HAP-1 (cell line): ENCODE data around the gene ALPI.
"Not testable (repeated sequence)": the region's sequence is repeated elsewhere in the genome, so short reads cannot be mapped to it uniquely, and the experiment has no call there.

Experiments used
- DNase-seq, 2 experiments: peaks; one replicate each; pipeline ENCODE4 v3.0.0-alpha.2; 2016 to 2020; ENCODE audit warnings: low spot score in 2 of 2
- H3K27me3 ChIP-seq: fragments of 250-450 bp; sonication (Bioruptor Pico); 2 replicates; pipeline ENCODE4 v1.5.1; 2020; ENCODE audit warnings: low read depth, mild to moderate bottlenecking, moderate library complexity
- H3K36me3 ChIP-seq: fragments of 250-450 bp; sonication (Bioruptor Pico); replicated peaks from 2 replicates; pipeline ENCODE4 v1.5.1; 2020; ENCODE audit warnings: mild to moderate bottlenecking
- H3K4me1 ChIP-seq: fragments of 250-450 bp; sonication (Bioruptor Pico); 2 replicates; pipeline ENCODE4 v1.5.1; 2020; ENCODE audit warnings: mild to moderate bottlenecking
- H3K4me3 ChIP-seq: fragments of 250-450 bp; sonication (Bioruptor Pico); 2 replicates; pipeline ENCODE4 v1.5.1; 2020; ENCODE audit warnings: mild to moderate bottlenecking, moderate library complexity
- H3K9me3 ChIP-seq: fragments of 250-450 bp; sonication (Bioruptor Pico); 2 replicates; pipeline ENCODE4 v1.5.1; 2020; ENCODE audit warnings: mild to moderate bottlenecking, moderate library complexity
- in situ Hi-C: fragments of 300-500 bp; cut with MboI; formaldehyde crosslinking; loops from 3 replicates; pipeline ENCODE4 v1.14.3; 2020; ENCODE audit warnings: low sequenced_read_pairs, inconsistent platforms, mixed read lengths

Gene ALPI

DNA sequence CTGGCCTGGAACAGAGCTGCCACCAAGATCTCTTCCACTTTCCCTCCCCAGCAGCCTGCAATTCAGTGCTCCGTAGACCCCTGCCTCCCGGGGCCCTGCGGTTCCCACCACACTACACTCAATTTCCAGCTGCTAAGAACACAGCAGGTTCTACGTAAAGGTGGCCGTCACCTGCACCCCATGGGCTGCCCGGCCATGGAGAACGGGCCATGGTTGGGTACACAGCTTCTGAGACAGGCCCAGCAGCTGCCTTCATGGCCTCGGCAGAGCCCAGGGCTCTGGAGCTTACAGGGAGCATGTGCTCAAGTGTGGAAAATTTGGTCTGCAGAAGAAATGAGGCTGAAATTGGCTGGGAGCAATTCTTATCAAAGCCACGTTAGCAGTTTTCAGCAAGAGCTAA lies 22.3 kb upstream of the ALPI start:
- H3K27me3 ChIP-seq, H3K36me3 ChIP-seq, H3K4me1 ChIP-seq, H3K4me3 ChIP-seq, DNase-seq, H3K9me3 ChIP-seq: not testable (repeated sequence)
- in situ Hi-C loops = loop anchor here (5.0 kb wide), 1 partner anchor 91 kb away; no protein-coding TSS in a partner anchor

DNA sequence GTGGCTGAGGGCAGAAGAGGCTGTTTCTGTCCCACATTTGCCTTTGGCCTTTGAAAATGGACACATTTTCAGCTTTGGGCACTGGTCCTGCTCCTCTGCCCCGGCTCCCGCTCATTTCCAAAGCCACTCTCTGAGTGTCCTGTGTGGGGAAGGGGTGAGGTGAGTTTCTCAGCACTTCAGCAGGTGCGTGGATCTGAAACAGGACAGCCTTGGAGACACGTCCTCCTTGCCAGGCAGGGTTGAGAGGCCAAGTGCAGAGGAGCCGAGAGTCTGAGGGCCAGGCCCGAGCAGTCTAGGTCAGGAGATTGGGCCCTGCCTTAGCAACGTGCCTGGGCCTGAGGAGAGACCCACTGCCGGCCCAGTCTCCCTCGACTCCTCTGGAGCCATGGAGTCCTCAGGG lies 21.9 kb upstream of the ALPI start:
- no peak for DNase-seq
- H3K36me3 ChIP-seq = no peaks in the 10 kb centered on the region
- no peak overlapping the region for H3K4me3 ChIP-seq
- H3K4me1 ChIP-seq = no peaks in the 10 kb centered on the region
- no peaks in the 10 kb centered on the region for H3K27me3 ChIP-seq
- no peaks in the 10 kb centered on the region for H3K9me3 ChIP-seq
- in situ Hi-C loops = loop anchor here (5.0 kb wide), 1 partner anchor 92 kb away; no protein-coding TSS in a partner anchor

DNA sequence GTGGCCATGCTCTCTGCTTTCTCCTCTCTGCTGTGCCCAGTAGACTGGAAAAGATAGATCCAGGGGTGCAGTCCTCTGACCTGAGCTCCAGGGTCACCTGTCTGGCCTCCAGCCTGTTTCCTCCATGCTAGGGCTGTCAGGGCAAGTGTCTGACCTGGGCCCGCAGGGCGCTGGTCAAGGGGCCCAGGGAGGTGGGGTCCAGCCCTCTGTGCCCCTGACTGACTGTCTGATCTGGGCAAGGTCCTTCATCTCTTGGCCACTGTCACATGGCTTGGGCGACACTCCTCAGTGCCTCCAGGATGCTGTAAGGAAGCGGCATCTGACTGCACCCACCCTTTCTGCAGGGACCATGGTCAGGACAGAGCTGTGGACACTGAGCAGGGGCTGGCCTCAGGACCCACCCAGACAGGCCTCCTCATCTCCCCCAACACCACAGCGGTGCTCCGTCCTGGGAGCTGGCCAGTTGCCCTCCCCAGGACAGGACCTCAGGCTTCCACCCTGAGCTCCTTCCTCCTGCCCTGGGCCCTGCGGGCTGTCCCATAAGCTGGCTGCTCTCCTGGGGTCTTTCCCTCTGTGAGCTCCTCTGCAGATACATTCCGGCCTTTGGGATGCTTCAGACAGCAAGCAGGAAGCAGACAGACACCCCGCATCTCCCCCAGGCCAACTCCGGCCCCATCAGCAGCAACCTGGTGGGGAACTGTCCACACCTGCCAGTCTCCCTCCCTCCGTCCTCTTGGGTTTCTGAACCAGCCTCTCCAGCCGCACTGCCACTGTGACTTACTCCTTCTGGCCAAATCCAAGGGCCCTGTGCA lies 21.2 kb upstream of the ALPI start:
- Histone ChIP-seq H3K27me3 (no peaks in the 10 kb centered on the region), H3K4me3 (no peak overlapping the region), H3K9me3 (no peaks in the 10 kb centered on the region), H3K36me3 (no peaks in the 10 kb centered on the region), H3K4me1 (no peaks in the 10 kb centered on the region)
- in situ Hi-C loops = loop anchor here (5.0 kb wide), 2 partner anchors 92 to 527 kb away; no protein-coding TSS in a partner anchor
- no peak for DNase-seq

DNA sequence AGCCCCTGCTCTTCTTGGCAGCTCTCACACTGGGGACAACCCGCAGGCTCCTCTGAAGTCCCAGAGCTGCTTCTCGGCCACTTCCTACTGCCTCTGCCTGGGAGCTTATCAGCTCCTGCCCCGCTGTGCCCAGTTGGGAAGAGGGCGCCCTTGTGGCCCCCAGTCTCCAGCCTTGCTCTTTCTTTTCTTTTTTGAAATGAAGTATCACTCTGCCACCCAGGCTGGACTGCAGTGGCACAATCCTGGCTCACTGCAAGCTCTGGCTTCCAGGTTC lies 20.6 kb upstream of the ALPI start:
- H3K9me3 ChIP-seq = no peaks in the 10 kb centered on the region
- no peaks in the 10 kb centered on the region for H3K4me1 ChIP-seq
- DNase-seq = no peak
- in situ Hi-C loops = loop anchor here (5.0 kb wide), 1 partner anchor 528 kb away; no protein-coding TSS in a partner anchor
- H3K27me3 ChIP-seq = no peaks in the 10 kb centered on the region
- H3K4me3 ChIP-seq = no peak overlapping the region
- H3K36me3 ChIP-seq = no peaks in the 10 kb centered on the region

DNA sequence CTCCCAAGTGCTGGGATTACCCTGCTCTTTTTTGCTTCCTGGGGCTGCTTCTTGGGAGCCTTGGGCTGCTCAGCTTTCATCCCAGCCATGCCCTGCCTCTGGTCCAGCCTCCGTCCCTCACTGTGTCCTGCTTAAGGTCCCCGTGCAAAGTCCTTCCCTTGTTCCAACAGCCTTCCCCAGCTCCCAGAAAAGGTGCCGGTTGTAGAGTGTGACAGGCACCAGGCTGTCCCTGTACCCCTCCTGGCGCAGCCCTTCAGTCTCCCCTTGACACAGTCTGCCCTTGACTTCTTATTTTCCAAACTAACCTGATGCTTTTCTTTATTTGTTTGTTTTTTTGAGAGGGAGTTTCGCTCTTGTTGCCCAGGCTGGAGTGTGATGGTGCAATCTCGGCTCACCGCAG lies 20.1 kb upstream of the ALPI start:
- DNase-seq = no peak
- Histone ChIP-seq H3K4me3 (no peak overlapping the region), H3K9me3 (no peaks in the 10 kb centered on the region), H3K27me3 (no peaks in the 10 kb centered on the region), H3K36me3 (no peaks in the 10 kb centered on the region), H3K4me1 (no peaks in the 10 kb centered on the region)
- in situ Hi-C loops = loop anchor here (5.0 kb wide), 1 partner anchor 529 kb away; no protein-coding TSS in a partner anchor

DNA sequence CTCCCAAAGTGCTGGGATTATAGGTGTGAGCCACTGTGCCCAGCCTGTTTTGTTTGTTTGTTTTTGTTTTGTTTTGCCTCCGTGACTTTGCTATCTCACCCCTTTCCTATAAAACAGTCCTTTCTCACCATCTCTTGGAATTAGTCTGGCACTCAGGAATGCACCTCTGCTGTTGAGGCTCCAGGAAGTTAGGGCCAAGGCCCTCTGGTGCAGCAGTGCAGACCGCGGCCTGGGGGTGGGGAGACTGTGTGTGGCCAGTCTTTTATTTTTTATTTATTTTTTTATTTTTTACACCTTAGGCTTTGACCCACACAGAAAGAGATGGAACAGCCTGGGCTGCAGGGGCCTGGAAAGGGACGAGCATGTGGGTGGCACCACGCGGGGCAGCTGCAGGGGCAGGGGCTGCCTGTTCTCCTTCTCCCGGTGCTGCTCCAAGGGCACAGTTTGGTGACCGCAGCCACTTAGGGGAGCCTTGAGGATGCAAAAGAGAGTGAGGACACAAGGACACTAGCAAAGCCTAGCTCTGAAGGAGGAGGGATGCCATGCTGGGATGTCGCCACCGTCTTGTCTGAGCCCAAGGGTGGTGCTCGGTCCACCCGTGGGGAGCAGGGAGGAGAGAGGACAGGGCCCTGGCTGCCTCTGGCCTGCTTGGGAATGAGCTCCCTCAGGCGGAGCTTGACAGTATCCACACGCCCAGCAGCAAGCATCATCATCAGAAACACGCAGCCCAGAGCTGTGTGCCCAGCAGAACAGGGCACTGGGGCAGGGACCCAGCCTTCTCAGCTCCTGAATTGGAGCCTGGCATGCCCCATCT lies 19.4 kb upstream of the ALPI start:
- in situ Hi-C loops = loop anchor here (5.0 kb wide), 1 partner anchor 529 kb away; no protein-coding TSS in a partner anchor
- H3K4me3 ChIP-seq = no peak overlapping the region
- H3K36me3 ChIP-seq = no peaks in the 10 kb centered on the region
- no peaks in the 10 kb centered on the region for H3K4me1 ChIP-seq
- DNase-seq = no peak
- no peaks in the 10 kb centered on the region for H3K27me3 ChIP-seq
- H3K9me3 ChIP-seq = no peaks in the 10 kb centered on the region

DNA sequence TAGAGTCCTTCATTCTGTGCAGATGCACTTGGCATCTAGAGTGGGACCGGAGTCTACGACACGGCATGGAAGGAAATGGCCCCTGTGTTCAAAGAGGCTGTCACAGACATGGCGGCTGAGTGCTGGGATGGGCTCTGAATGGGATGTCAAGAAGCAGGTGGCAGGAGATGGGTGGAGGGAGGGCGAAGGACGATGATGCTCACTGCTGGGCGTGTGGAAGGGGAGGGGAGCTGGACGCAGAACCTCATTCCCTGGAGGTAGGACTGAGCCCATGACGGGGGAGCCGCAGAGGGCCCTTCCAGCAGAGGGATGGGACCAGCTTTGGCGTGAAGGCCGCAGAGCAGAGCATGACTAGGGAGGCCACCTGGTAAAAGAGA lies 18.8 kb upstream of the ALPI start:
- Histone ChIP-seq H3K27me3 (no peaks in the 10 kb centered on the region), H3K9me3 (no peaks in the 10 kb centered on the region), H3K4me1 (no peaks in the 10 kb centered on the region), H3K4me3 (no peak overlapping the region), H3K36me3 (no peaks in the 10 kb centered on the region)
- in situ Hi-C loops = loop anchor here (5.0 kb wide), 1 partner anchor 530 kb away; no protein-coding TSS in a partner anchor
- no peak for DNase-seq

DNA sequence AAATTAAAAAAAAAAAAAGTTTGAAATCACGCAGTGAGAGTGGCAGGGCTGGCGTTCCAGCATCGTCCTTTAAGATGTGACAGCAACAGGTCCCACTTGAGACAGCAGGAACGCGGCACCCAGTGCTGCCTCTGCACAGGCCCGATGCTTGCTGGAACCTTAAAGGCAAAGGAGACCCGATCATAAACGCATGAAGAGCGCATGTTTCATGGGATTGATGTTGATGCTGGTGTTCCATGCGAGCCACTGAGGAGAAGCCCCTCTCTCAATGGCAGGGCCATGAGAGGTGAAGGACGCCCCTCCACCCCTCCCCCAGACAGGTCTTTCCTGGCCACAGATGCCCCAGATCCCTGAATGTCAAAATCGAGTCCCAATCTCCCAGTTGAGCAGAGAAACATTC lies 17.9 kb upstream of the ALPI start:
- H3K36me3 ChIP-seq = no peaks in the 10 kb centered on the region
- H3K4me1 ChIP-seq = no peaks in the 10 kb centered on the region
- no peak for DNase-seq
- H3K9me3 ChIP-seq = no peaks in the 10 kb centered on the region
- no peaks in the 10 kb centered on the region for H3K27me3 ChIP-seq
- no peak overlapping the region for H3K4me3 ChIP-seq
- in situ Hi-C loops = loop anchor here (5.0 kb wide), 1 partner anchor 531 kb away; no protein-coding TSS in a partner anchor

DNA sequence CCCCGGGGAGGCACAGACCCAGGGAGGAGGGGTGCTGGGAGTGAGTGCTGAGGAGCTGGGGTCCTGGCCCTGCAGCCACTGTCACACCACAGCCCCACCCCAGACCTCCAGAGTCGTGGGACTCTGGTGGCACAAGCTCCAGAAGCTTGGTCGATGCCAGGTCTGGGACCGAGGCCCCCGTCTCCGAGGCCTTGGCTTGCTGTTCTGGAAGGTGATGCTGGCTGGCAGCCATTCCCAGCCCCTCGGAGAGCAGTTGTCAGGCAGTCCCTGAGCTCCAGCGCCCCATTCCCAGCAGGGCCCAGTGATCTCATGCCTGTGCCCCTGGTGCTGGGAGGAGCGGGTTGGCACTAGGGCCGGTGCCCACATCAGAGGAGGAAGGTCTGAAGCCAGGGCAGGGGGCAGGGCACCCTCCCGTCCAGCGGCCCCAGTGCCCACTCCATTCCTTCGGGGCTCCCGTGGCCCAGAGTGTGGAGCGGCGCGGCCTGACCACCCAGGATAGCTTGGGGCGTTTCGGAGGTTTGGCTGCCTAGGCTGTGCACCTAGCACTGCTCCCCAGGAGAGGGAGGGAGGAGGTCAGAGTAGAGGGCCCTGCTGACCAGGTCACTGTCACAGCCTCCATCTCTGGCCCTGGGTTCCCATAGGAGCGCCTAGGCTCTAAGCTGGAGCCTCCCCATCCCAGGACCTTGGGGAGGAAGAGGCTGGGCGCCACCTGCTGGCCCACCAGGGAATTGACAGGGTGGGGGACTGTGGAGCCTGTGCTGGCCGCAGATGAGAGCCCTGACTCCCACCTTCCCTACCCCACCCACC lies 16.8 kb upstream of the ALPI start:
- in situ Hi-C loops = loop anchor here (5.0 kb wide), 1 partner anchor 532 kb away; no protein-coding TSS in a partner anchor
- peak in 1 of 2 experiments; percentile 80 for DNase-seq
- no peak overlapping the region for H3K4me3 ChIP-seq
- H3K27me3 ChIP-seq = no peaks in the 10 kb centered on the region
- no peaks in the 10 kb centered on the region for H3K4me1 ChIP-seq
- H3K36me3 ChIP-seq = no peaks in the 10 kb centered on the region
- no peaks in the 10 kb centered on the region for H3K9me3 ChIP-seq

DNA sequence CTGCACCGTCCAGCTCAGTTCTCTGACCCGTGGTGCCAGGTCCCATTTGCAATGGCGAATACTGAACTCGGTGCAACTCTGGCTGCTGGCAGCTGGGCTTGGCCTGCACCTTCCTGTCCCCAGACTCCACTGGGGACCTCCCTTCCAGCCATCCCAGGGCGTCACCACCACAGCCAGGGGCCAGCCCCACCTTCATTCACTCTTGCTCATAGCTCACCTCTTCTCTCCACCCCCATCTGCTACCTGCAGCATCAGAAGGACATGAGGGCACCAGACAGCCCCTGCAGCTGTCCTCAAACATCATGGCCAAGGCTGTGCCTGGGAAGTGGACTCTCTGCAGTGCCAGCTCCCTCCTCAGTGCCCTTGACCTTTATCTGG lies 16.2 kb upstream of the ALPI start:
- no peaks in the 10 kb centered on the region for H3K36me3 ChIP-seq
- H3K27me3 ChIP-seq = no peaks in the 10 kb centered on the region
- no peaks in the 10 kb centered on the region for H3K4me1 ChIP-seq
- H3K4me3 ChIP-seq = no peak overlapping the region
- no peaks in the 10 kb centered on the region for H3K9me3 ChIP-seq
- DNase-seq = no peak
- in situ Hi-C loops = loop anchor here (5.0 to 10.0 kb wide), 2 partner anchors 115 to 532 kb away; no protein-coding TSS in a partner anchor

DNA sequence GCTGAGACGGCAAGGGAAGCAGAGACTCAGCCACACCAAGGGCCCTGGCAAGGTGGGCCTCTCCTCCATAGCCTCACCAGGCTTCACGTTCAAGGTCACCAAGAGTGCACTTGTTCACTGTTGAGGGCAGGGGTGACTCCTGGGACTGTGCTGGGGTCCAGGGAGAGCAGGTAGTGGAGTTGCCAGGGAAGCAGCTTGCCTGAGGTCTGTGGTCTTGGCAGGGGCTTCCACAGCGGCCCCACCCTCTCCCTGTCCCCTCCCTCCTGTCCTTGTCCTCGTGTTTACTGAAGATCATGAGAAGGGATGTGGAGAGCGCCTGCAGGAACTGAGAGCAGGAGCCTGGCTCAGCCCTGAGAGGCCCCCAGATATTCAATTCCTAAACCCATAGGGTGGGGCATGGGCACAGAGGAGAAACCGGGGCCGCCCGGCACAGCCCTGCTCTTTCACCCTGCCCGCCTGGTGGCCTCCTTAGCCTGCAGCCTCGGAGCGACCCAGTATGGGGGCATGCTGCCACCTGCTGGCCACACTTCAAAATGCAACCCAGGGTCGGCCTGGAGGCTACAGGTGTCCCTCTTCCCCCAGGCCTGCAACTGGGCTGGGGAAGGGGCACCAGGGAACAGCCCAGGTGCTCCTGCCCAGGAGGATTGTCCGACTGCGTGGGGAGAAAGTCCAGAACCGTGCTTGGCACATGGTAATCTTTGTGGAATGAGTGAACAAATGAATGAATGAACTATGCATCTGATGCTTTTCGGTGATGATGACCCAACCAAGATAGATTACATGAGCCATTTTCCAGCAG lies 15.5 kb upstream of the ALPI start:
- DNase-seq = peak; percentile 46 to 92
- not testable (repeated sequence) for H3K9me3 ChIP-seq, H3K4me1 ChIP-seq, H3K27me3 ChIP-seq, H3K4me3 ChIP-seq, H3K36me3 ChIP-seq
- in situ Hi-C loops = loop anchor here (10.0 kb wide), 1 partner anchor 116 kb away; no protein-coding TSS in a partner anchor

DNA sequence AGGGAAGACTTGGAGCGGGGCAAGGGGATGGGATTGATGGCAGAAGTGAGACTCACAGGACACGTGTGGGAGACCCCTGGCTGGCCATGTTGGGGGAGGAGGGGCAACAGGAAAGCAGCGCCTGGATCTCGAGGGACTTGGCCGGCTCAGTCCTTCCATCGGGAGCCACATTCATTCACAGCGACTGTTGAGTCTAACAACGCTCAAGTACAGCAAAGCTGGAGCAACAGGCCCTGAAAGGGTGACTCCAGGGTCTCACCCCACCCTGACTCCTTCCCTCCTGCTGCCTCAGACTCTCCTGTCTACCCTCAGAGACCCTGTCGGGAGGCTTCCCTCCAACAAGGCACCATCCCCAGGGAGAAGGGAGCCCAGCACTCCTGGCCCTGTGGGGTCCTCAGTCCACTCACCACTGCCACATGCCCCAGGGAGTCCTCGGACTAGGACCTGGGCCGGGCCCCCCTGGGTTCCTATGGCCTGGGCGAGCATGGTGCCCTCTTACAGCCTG lies 14.8 kb upstream of the ALPI start:
- in situ Hi-C loops = loop anchor here (10.0 kb wide), 1 partner anchor 116 kb away; no protein-coding TSS in a partner anchor
- H3K4me3 ChIP-seq = no peak overlapping the region
- no peaks in the 10 kb centered on the region for H3K4me1 ChIP-seq
- H3K27me3 ChIP-seq = no peaks in the 10 kb centered on the region
- H3K36me3 ChIP-seq = no peaks in the 10 kb centered on the region
- no peak for DNase-seq
- H3K9me3 ChIP-seq = no peaks in the 10 kb centered on the region
